Lung (tissue), 12 donors: ENCODE measurements around the gene GPD1. TPM values are rescaled to one million over a fixed set of nuclear protein-coding genes. Genes with fewer than 3 reads are reported as not detected.
A peak's percentile ranks its signal among the peaks of the same experiment; 100 is the strongest.

Source experiments
- ATAC-seq: fragments of 200-7000 bp; cut with Tn5 transposase; one replicate; pipeline ENCODE4 v1.9.1; 2020; ENCODE audit warnings: moderate number of reproducible peaks; ENCODE audit not compliant: insufficient read depth, low FRiP score
- DNase-seq, 3 donors: peaks; one replicate each; pipeline ENCODE4 v3.0.0-alpha.2; 2013 to 2017
- H3K27ac ChIP-seq, 2 donors: one replicate each; pipeline ENCODE4 v1.5.1; 2013; ENCODE audit warnings: mild to moderate bottlenecking in 2 of 2, moderate library complexity in 2 of 2, control low read depth in 1 of 2, inconsistent platforms in 1 of 2, low read depth in 1 of 2, low read length in 1 of 2
- H3K27me3 ChIP-seq, 3 donors: one replicate each; pipeline ENCODE4 v1.5.1; 2013; ENCODE audit warnings: low read length in 2 of 3; ENCODE audit not compliant: control insufficient read depth in 3 of 3, insufficient read depth in 3 of 3
- H3K36me3 ChIP-seq, 4 donors: one replicate each; pipeline ENCODE4 v1.5.1; 2013; ENCODE audit warnings: low read length in 4 of 4, mild to moderate bottlenecking in 1 of 4, moderate library complexity in 1 of 4; ENCODE audit not compliant: control insufficient read depth in 4 of 4, insufficient read depth in 4 of 4
- H3K4me1 ChIP-seq, 5 donors: one replicate each; pipeline ENCODE4 v1.5.1; 2013; ENCODE audit warnings: low read length in 5 of 5, mild to moderate bottlenecking in 2 of 5, moderate library complexity in 1 of 5; ENCODE audit not compliant: control insufficient read depth in 5 of 5, insufficient read depth in 5 of 5
- H3K4me3 ChIP-seq: one replicate; pipeline ENCODE4 v1.5.1; 2013; ENCODE audit warnings: mild to moderate bottlenecking, control low read depth, moderate library complexity
- H3K9ac ChIP-seq, 2 donors: one replicate each; pipeline ENCODE4 v1.5.1; 2013; ENCODE audit warnings: low read length in 2 of 2, control low read depth in 1 of 2; ENCODE audit not compliant: insufficient read depth in 1 of 2
- H3K9me3 ChIP-seq, 4 donors: one replicate each; pipeline ENCODE4 v1.5.1; 2013; ENCODE audit warnings: low read length in 3 of 4, mild to moderate bottlenecking in 1 of 4, moderate library complexity in 1 of 4; ENCODE audit not compliant: control insufficient read depth in 4 of 4, insufficient read depth in 3 of 4
- WGBS, 2 donors: extraction: QIAGEN DNeasy Blood & Tissue Kit; methylation state at CpG; one replicate each; pipeline ENCODE4 v1.1.7; 2013; 5-methylcytosine and 5-hydroxymethylcytosine counted together
- polyA plus RNA-seq, 2 donors: library from polyadenylated mRNA; stranded (reverse); fragments of 200-250 nt; gene quantifications; one replicate each; pipeline ENCODE4 v1.2.1, GENCODE V29; 2013
- total RNA-seq, 2 donors: library from RNA; depleted of rRNA in 1 of 2; stranded (reverse); fragments of >200 nt in 1 of 2; gene quantifications; one replicate each; pipeline ENCODE4 v1.2.1, GENCODE V29; 2014 to 2021
- TF ChIP-seq, protein P1 (sequence below): IDR thresholded peaks from 2 replicates; pipeline ENCODE4 v1.5.1; 2012; ENCODE audit warnings: mild to moderate bottlenecking; ENCODE audit errors: control extremely low read depth, extremely low read depth
- donor health status: control.
- donor health status: control.
- donor health status: Bipolar disorder and iron deficiency.
- donor health status: healthy.
- donor health status: DM: yes; HTN: yes; CAD: no.

GPD1 gene
- total and polyA plus RNA-seq, 4 donors, result 1.7 to 20.0 (median 9.9) TPM; not detected in 1

DNA sequence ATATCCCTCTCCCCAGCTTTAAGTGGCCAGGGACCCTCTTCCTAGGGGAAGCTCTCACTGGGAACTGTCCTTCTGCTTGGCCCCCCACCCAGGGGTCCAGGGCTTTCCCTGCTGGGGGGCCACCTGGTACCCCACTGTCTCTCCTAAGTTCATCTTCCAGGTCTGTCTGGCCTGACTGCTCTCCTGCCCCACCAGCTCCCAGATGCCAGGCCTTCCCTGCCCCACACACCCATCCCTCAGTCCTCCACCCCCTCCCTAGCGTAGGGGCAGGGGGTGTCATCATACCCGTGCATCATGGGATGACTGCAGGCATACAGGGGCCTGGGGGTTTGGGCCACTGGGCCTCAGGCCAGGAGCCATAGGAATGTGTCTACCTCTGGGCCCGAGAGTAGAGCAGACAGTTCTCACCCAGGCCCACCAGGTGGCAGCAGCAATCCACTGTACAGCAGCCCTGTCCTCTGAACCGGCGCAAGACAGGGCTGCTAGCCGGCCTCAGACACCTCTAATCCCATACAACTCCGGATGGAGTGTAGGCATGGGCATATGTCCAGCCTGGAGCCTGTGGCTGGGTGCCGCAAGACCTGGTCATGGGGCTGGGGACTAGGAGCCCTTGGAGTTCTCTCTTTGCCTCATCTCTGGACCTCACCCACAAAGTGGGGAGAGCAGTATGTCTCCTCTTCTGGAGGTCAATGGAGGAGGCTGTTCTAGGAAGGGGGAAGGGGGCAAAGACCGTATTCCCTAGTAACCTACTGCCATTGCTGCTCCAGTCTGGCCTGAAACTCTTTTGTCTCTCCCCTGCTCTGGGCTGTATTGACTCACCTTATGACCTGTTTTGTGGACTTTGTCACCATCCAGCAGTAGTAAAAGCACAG is 28.6 kb upstream of the GPD1 start:
- ATAC-seq (peak; percentile 90), DNase-seq (peak; percentile 83 to 85 (median 84))
- no peak overlapping the region for H3K4me3 ChIP-seq
- peaks cover 0 to 7% (median 3%) of the 10 kb centered on the region in 5 donors for H3K4me1 ChIP-seq
- H3K36me3 ChIP-seq, result no peaks in the 10 kb centered on the region
- TF ChIP-seq, protein P1, sequence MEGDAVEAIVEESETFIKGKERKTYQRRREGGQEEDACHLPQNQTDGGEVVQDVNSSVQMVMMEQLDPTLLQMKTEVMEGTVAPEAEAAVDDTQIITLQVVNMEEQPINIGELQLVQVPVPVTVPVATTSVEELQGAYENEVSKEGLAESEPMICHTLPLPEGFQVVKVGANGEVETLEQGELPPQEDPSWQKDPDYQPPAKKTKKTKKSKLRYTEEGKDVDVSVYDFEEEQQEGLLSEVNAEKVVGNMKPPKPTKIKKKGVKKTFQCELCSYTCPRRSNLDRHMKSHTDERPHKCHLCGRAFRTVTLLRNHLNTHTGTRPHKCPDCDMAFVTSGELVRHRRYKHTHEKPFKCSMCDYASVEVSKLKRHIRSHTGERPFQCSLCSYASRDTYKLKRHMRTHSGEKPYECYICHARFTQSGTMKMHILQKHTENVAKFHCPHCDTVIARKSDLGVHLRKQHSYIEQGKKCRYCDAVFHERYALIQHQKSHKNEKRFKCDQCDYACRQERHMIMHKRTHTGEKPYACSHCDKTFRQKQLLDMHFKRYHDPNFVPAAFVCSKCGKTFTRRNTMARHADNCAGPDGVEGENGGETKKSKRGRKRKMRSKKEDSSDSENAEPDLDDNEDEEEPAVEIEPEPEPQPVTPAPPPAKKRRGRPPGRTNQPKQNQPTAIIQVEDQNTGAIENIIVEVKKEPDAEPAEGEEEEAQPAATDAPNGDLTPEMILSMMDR, result peak; percentile 88
- no peaks in the 10 kb centered on the region for H3K27me3 ChIP-seq
- WGBS, 2 donors, result 6 to 7% methylated on average over 9 of the region's 9 CpGs
- H3K27ac ChIP-seq, result no peak overlapping the region
- H3K9ac ChIP-seq, result no peak overlapping the region
- H3K9me3 ChIP-seq, result no peaks in the 10 kb centered on the region

DNA sequence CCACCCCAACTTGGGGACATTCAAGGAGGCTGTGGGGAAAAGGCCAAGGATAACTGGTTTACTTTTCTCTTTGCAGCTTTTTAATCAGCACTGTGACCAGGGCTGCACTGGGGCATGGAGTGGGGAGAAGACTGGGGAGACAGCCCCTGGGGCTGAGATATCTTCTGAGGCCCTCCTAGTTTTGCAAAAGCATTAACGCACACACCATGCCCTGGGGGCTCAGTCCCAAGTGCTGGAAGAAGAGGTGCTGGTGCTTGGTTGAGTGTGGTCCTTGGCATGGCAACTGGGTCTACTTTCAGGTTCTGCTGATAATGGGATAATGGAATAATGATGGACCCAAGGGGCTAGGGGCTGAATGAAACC is 28.0 kb upstream of the GPD1 start:
- no peak overlapping the region for H3K4me3 ChIP-seq
- TF ChIP-seq, protein P1, result no peak
- DNase-seq (no peak), ATAC-seq (no peak)
- 92 to 96% methylated on average over 1 of the region's 1 CpG for whole genome bisulfite sequencing, 2 donors
- no peaks in the 10 kb centered on the region for H3K27me3 ChIP-seq
- peaks cover 0 to 4% (median 0%) of the 10 kb centered on the region in 5 donors for H3K4me1 ChIP-seq
- H3K27ac ChIP-seq, result no peak overlapping the region
- no peak overlapping the region for H3K9ac ChIP-seq
- H3K9me3 ChIP-seq, result no peaks in the 10 kb centered on the region
- H3K36me3 ChIP-seq, result no peaks in the 10 kb centered on the region

DNA sequence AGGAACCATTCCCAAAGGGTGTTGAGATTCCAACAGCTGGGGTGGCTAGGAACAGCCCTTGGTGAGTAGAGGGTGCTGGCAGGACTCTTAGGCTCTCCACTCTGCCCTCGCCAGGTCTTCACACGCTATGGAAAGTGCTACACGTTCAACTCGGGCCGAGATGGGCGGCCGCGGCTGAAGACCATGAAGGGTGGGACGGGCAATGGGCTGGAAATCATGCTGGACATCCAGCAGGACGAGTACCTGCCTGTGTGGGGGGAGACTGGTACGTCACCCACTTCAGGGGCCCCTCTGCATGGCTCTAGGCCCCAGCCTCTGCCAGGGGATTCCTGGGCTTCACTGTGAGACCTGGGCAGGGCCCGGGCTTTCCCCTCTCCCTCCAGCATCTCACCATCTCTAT is 26.7 kb upstream of the GPD1 start:
- TF ChIP-seq, protein P1, result no peak
- no peak for ATAC-seq
- no peak for DNase-seq
- peaks cover 0 to 4% (median 0%) of the 10 kb centered on the region in 5 donors for H3K4me1 ChIP-seq
- no peak overlapping the region for H3K9ac ChIP-seq
- H3K36me3 ChIP-seq, result no peaks in the 10 kb centered on the region
- WGBS, 2 donors, result 90 to 94% methylated on average over 12 of the region's 12 CpGs
- H3K4me3 ChIP-seq, result no peak overlapping the region
- H3K27ac ChIP-seq, result no peak overlapping the region
- H3K27me3 ChIP-seq, result no peaks in the 10 kb centered on the region
- H3K9me3 ChIP-seq, result no peaks in the 10 kb centered on the region
